ENCODE results near the gene PPM1L. TPM values are rescaled to one million over a fixed set of nuclear protein-coding genes. Genes with fewer than 3 reads are reported as not detected.

PPM1L gene
- total RNA-seq, 2 donors from 2014 or later: 13.3 to 25.3 TPM

DNA sequence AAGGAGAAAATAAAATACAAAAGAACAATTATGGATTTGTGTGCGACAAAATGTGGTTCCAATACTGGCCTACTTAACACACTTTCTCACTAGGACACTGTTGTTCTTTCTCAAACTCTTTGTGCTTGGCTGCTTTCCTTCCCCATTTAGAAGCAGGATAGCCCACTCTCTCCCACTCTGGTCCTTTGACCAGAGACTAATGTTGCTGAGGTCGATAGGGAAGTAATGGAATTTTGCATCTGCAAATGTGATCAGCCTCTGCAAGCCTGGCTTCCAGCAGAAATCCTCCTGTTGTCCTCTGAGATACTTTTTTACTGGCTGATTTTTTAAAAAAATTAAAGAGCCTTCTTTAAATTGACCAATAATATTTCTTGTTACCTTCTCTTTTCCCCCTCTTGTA lies 71.0 kb downstream of the PPM1L start:
- no peak for TF ChIP-seq CTCF (IDR thresholded peaks at IDR 0.05)
- ATAC-seq (ENCODE audit: insufficient number of reproducible peaks, low FRiP score, low read depth): no peak
- peaks cover 0 to 5% of the 10 kb centered on the region in 2 donors for H3K4me1 ChIP-seq (ENCODE audit: control insufficient read depth in 1 of 2, low read depth in 2 of 2)
- no peak overlapping the region for H3K4me3 ChIP-seq
- DNase-seq (ENCODE audit: low spot score): no peak
- no peaks in the 10 kb centered on the region for H3K27me3 ChIP-seq (replicated peaks; ENCODE audit: insufficient read depth)
- no peaks in the 10 kb centered on the region for H3K36me3 ChIP-seq
- no peaks in the 10 kb centered on the region for H3K9me3 ChIP-seq
- no peak overlapping the region for H3K27ac ChIP-seq

- Histone ChIP-seq H3K4me3 (no peak overlapping the region), H3K36me3 (no peaks in the 10 kb centered on the region), H3K9me3 (no peaks in the 10 kb centered on the region), H3K4me1 (ENCODE audit: control insufficient read depth in 1 of 2, low read depth in 2 of 2) (peaks cover 0 to 5% of the 10 kb centered on the region in 2 donors), H3K27me3 (replicated peaks; ENCODE audit: insufficient read depth) (no peaks in the 10 kb centered on the region), H3K27ac (no peak overlapping the region)
- ATAC-seq (ENCODE audit: insufficient number of reproducible peaks, low FRiP score, low read depth): no peak
- TF ChIP-seq CTCF (IDR thresholded peaks at IDR 0.05): no peak
- no peak for DNase-seq (ENCODE audit: low spot score)
Measured at GRCh38 chr3:160827516-160827915, 71.5 kb downstream of the PPM1L start.

DNA sequence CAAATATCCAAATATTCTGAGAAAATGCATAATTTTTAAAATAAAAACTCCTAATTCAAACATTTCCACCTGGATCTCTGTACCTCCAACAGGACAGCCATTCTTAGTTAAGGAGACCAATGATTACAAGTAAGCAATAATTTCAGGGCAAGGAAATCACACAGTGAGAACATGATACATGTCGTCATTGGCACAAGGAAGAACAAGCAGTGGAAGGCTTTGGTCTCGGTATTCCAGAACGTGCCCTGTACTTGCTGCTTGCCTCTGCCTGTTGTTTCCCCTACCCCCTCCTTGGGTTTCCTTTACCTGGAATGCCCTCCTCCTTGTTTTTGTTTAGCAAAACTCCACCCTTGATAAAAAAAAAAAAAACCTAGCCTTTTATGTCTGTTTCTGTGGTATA lies 72.8 kb downstream of the PPM1L start:
- no peak for DNase-seq (ENCODE audit: low spot score)
- Histone ChIP-seq H3K9me3 (no peaks in the 10 kb centered on the region), H3K27ac (no peak overlapping the region), H3K36me3 (no peaks in the 10 kb centered on the region), H3K4me1 (ENCODE audit: control insufficient read depth in 1 of 2, low read depth in 2 of 2) (peaks cover 0 to 5% of the 10 kb centered on the region in 2 donors), H3K4me3 (no peak overlapping the region), H3K27me3 (replicated peaks; ENCODE audit: insufficient read depth) (no peaks in the 10 kb centered on the region)
- ATAC-seq (ENCODE audit: insufficient number of reproducible peaks, low FRiP score, low read depth): no peak
- TF ChIP-seq CTCF (IDR thresholded peaks at IDR 0.05): no peak

DNA sequence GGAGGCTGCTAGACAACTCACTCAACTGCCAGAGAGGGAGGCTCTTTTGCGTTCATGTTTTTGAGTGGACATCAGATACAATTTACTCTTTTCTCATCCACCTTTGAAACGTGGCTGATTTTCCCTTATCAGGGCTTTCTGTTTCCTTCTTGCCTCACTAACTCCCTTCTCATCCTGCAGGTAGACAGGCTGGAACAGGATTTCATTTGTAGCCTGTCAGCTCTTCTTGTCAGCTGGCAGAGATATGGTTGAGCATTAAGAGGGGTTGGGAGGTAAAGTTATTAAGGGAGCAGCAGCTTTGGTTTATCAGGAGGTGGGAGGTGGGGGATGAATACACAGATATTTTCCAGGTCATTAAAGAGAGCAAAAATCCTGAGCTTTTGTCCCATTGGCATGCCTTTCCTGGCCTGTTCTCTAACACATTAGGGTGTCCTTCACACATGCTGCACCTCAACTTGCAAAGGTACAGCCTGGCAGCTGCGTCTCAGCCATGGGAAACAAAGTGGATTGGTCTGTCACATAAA lies 73.5 kb downstream of the PPM1L start:
- Histone ChIP-seq H3K4me1 (ENCODE audit: control insufficient read depth in 1 of 2, low read depth in 2 of 2) (peaks cover 0 to 5% of the 10 kb centered on the region in 2 donors), H3K27me3 (replicated peaks; ENCODE audit: insufficient read depth) (no peaks in the 10 kb centered on the region), H3K36me3 (no peaks in the 10 kb centered on the region), H3K4me3 (no peak overlapping the region), H3K27ac (no peak overlapping the region), H3K9me3 (no peaks in the 10 kb centered on the region)
- no peak for DNase-seq (ENCODE audit: low spot score)
- no peak for ATAC-seq (ENCODE audit: insufficient number of reproducible peaks, low FRiP score, low read depth)
- no peak for TF ChIP-seq CTCF (IDR thresholded peaks at IDR 0.05)

DNA sequence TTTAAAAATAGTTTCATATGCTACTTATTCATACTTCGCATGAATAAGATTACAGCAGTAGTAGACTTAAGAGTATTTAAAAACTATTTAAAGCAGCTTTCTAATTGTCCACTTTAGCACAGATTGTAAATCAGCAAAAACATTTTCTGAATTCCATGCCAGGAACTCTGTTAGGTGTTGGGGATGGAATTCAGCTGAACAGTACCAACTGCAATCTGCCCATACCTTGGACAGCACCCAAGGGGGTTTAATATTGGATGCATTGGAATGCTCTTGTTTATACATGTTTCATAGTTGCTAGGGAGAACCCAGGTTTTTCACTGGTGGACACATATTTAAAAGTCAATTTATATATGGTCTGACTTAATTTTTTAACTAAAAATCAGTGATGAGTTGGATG lies 74.8 kb downstream of the PPM1L start:
- no peak for ATAC-seq (ENCODE audit: insufficient number of reproducible peaks, low FRiP score, low read depth)
- no peaks in the 10 kb centered on the region for H3K9me3 ChIP-seq
- no peaks in the 10 kb centered on the region for H3K27me3 ChIP-seq (replicated peaks; ENCODE audit: insufficient read depth)
- peaks cover 0 to 5% of the 10 kb centered on the region in 2 donors for H3K4me1 ChIP-seq (ENCODE audit: control insufficient read depth in 1 of 2, low read depth in 2 of 2)
- no peak overlapping the region for H3K4me3 ChIP-seq
- H3K27ac ChIP-seq: no peak overlapping the region
- DNase-seq (ENCODE audit: low spot score): no peak
- H3K36me3 ChIP-seq: no peaks in the 10 kb centered on the region
- no peak for TF ChIP-seq CTCF (IDR thresholded peaks at IDR 0.05)

Data from thoracic aorta (tissue), 2 donors.